ENCODE measurements around the gene DRG2.

DNA sequence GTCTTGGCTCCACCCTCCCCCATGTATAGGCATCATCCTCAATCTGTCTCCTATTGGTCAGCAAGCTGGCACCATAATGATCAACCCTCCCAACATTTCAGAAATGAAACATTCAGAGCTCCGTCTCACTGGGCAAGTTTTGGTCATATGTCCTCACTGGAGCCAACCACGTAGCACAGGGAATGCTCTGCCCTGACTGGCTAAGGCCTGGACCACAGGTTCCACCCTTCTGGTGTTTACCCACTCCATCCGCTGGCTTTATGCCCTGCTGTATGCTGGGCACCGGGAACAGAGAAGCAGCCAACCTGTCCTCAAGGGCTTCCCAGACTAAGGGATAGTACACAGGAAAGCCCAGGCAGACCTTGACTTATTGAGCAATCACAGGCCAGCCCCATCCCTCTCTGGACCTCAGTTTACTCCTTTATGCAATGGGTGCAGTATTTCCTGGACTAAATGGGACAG lies 41.3 kb downstream of the DRG2 start:
- TF ChIP-seq, protein P1, sequence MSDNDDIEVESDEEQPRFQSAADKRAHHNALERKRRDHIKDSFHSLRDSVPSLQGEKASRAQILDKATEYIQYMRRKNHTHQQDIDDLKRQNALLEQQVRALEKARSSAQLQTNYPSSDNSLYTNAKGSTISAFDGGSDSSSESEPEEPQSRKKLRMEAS (IDR thresholded peaks at IDR 0.05; ENCODE audit: insufficient read depth, insufficient read length), result no peak
- TF ChIP-seq, protein P2, sequence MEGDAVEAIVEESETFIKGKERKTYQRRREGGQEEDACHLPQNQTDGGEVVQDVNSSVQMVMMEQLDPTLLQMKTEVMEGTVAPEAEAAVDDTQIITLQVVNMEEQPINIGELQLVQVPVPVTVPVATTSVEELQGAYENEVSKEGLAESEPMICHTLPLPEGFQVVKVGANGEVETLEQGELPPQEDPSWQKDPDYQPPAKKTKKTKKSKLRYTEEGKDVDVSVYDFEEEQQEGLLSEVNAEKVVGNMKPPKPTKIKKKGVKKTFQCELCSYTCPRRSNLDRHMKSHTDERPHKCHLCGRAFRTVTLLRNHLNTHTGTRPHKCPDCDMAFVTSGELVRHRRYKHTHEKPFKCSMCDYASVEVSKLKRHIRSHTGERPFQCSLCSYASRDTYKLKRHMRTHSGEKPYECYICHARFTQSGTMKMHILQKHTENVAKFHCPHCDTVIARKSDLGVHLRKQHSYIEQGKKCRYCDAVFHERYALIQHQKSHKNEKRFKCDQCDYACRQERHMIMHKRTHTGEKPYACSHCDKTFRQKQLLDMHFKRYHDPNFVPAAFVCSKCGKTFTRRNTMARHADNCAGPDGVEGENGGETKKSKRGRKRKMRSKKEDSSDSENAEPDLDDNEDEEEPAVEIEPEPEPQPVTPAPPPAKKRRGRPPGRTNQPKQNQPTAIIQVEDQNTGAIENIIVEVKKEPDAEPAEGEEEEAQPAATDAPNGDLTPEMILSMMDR (IDR thresholded peaks at IDR 0.05; ENCODE audit: extremely low read depth in 1 of 2, insufficient read depth in 1 of 2, low read depth in 1 of 2, low read length in 2 of 2), result no peak
- TF ChIP-seq MYC (IDR thresholded peaks at IDR 0.05; ENCODE audit: low read depth, low read length) (no peak), JUN (IDR thresholded peaks at IDR 0.05; ENCODE audit: borderline replicate concordance, insufficient read depth, insufficient read length, low read depth) (no peak), POLR2A (IDR thresholded peaks at IDR 0.05; ENCODE audit: low read depth, low read length) (no peak), EZH2 (IDR thresholded peaks at IDR 0.05; ENCODE audit: borderline replicate concordance, low read depth, low read length, severe bottlenecking) (no peak)
